OCI-LY3 (cell line): ENCODE data around the gene HEG1.

ENCODE experiments used
- H2AFZ ChIP-seq: fragments of 200-600, 300-600 bp; shearing (Covaris generic); 2 replicates; pipeline ENCODE4 v1.6.0; 2014; ENCODE audit warnings: antibody characterized with exemption, low read depth, low read length
- H3K27ac ChIP-seq: fragments of 200-600, 300-600 bp; sonication (generic); 2 replicates; pipeline ENCODE4 v1.5.1; 2014; ENCODE audit warnings: mild to moderate bottlenecking, low read length, moderate library complexity, mixed read lengths
- H3K27me3 ChIP-seq: fragments of 200-600, 300-600 bp; sonication (generic); 2 replicates; pipeline ENCODE4 v1.6.1; 2014; ENCODE audit warnings: low read depth, low read length, mixed read lengths
- H3K36me3 ChIP-seq: fragments of 200-600, 300-600 bp; sonication (generic); replicated peaks from 2 replicates; pipeline ENCODE3; 2014; ENCODE audit warnings: low read depth, low read length, mixed read lengths
- H3K4me1 ChIP-seq: fragments of 300-600, 200-600 bp; sonication (generic); 2 replicates; pipeline ENCODE4 v1.6.1; 2014; ENCODE audit warnings: low read length, mixed read lengths
- H3K4me2 ChIP-seq: fragments of 200-600, 300-600 bp; sonication (generic); 2 replicates; pipeline ENCODE4 v1.6.1; 2014; ENCODE audit warnings: low read length, mixed read lengths
- H3K4me3 ChIP-seq: fragments of 300-600, 200-600 bp; sonication (generic); 2 replicates; pipeline ENCODE4 v1.5.1; 2014; ENCODE audit warnings: antibody characterized with exemption, mild to moderate bottlenecking, low read length, moderate library complexity
- H3K79me2 ChIP-seq: fragments of 300-600, 200-600 bp; shearing (Covaris generic); 2 replicates; pipeline ENCODE4 v1.6.1; 2014; ENCODE audit warnings: mild to moderate bottlenecking, low read length, mixed read lengths
- H3K9ac ChIP-seq: fragments of 300-600, 200-600 bp; shearing (Covaris generic); 2 replicates; pipeline ENCODE4 v1.6.0; 2014; ENCODE audit warnings: mild to moderate bottlenecking, low read length, moderate library complexity
- H3K9me3 ChIP-seq: fragments of 200-600, 300-600 bp; shearing (Covaris generic); 2 replicates; pipeline ENCODE4 v1.6.1; 2014; ENCODE audit warnings: low read length, mixed read lengths; ENCODE audit not compliant: insufficient read depth
- H4K20me1 ChIP-seq: fragments of 200-600, 300-600 bp; sonication (generic); 2 replicates; pipeline ENCODE4 v1.6.1; 2016; ENCODE audit warnings: low read length, mixed read lengths; ENCODE audit not compliant: insufficient read depth
- EZH2phosphoT487 ChIP-seq: fragments of 200-600 bp; shearing (Covaris generic); IDR thresholded peaks from 2 replicates; pipeline ENCODE4 v1.6.1; 2018; ENCODE audit warnings: antibody characterized with exemption, mixed run types, low read depth
- TF ChIP-seq, protein P1 (sequence below): fragments of 200-600, 300-600 bp; sonication (generic); IDR thresholded peaks from 2 replicates; pipeline ENCODE4 v1.5.1; 2014; ENCODE audit warnings: antibody characterized with exemption, low read length, low read depth

The HEG1 gene

DNA sequence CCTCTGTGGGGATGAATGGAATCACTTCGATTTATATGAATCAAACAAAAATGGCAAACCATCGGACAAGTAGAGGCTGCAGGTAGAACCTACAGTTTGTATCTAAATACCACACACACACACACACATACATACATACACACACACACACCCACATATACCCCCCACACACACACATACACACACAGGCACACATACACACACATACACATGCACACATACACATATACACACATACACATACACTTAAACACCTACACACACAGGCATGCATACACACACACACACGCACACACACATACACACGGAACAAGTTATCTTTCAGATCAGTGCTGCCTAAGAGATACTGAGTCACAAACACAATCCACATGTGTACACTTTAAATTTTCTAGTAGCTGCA is 24.3 kb downstream of the HEG1 start:
- peaks cover 5% of the 10 kb centered on the region for H3K36me3 ChIP-seq
- no peaks in the 10 kb centered on the region for H4K20me1 ChIP-seq
- H3K27me3 ChIP-seq = peaks cover 9% of the 10 kb centered on the region
- H3K79me2 ChIP-seq = no peaks in the 10 kb centered on the region
- H3K4me3 ChIP-seq = no peak overlapping the region
- no peak overlapping the region for H3K4me2 ChIP-seq
- H3K9ac ChIP-seq = no peak overlapping the region
- peaks cover 4% of the 10 kb centered on the region for H3K4me1 ChIP-seq
- H3K27ac ChIP-seq = no peak overlapping the region
- no peak overlapping the region for H2AFZ ChIP-seq
- H3K9me3 ChIP-seq = peaks cover 18% of the 10 kb centered on the region
- TF ChIP-seq EZH2phosphoT487 = no peak
- TF ChIP-seq, protein P1, sequence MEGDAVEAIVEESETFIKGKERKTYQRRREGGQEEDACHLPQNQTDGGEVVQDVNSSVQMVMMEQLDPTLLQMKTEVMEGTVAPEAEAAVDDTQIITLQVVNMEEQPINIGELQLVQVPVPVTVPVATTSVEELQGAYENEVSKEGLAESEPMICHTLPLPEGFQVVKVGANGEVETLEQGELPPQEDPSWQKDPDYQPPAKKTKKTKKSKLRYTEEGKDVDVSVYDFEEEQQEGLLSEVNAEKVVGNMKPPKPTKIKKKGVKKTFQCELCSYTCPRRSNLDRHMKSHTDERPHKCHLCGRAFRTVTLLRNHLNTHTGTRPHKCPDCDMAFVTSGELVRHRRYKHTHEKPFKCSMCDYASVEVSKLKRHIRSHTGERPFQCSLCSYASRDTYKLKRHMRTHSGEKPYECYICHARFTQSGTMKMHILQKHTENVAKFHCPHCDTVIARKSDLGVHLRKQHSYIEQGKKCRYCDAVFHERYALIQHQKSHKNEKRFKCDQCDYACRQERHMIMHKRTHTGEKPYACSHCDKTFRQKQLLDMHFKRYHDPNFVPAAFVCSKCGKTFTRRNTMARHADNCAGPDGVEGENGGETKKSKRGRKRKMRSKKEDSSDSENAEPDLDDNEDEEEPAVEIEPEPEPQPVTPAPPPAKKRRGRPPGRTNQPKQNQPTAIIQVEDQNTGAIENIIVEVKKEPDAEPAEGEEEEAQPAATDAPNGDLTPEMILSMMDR = no peak

DNA sequence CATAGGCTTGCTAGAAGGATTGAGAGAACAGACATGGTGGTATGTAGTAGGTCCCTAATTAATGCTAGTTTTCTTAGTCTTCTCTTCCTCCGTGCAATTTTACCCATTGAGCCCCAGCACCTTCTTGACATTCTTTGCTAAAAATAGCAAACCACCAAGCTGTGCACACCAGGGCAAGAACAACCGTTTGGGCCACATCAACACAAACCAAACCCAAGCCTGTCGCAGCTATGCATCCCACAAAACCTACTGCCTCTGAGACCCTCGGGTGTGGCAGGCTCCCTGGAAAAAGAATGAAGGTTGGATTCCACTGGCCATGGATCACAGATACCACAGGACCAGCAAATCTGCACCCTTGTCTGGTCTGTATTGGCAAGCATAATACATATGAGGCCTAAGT is 27.1 kb downstream of the HEG1 start:
- H3K4me2 ChIP-seq = no peak overlapping the region
- peaks cover 18% of the 10 kb centered on the region; the same call in 1 of the 2 replicates for H3K27me3 ChIP-seq
- H3K27ac ChIP-seq = no peak overlapping the region

DNA sequence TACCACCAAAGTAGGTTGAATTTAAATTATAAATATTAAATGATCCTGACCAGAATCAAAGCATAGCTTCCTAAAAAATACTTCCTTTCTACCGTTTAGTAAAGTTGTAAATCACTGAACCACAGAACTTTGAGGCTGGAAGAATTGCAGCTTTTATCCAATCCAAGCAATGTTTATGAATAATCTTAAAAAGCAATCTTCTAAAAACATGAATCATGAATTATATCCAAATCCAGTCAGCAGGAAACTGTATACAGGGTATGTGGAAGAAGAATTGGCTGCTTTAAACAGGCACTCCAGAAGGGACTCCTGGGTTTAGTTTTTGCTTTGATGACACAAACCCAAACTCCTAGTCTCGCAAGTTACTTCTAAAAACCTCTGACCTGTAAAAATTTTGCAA is 30.2 kb downstream of the HEG1 start:
- Histone ChIP-seq H3K79me2 (no peaks in the 10 kb centered on the region), H3K27ac (no peak overlapping the region), H3K4me1 (no peaks in the 10 kb centered on the region), H3K27me3 (peaks cover 18% of the 10 kb centered on the region; the same call in 1 of the 2 replicates), H3K4me3 (no peak overlapping the region), H2AFZ (no peak overlapping the region), H3K9me3 (no peaks in the 10 kb centered on the region), H3K4me2 (no peak overlapping the region), H3K36me3 (no peaks in the 10 kb centered on the region), H4K20me1 (no peaks in the 10 kb centered on the region), H3K9ac (no peak overlapping the region)
- TF ChIP-seq, protein P1 = no peak
- no peak for TF ChIP-seq EZH2phosphoT487

More for the DNA sequence above, 27.1 kb downstream of the HEG1 start:
- Histone ChIP-seq H3K36me3 (no peaks in the 10 kb centered on the region), H2AFZ (no peak overlapping the region), H3K4me1 (no peaks in the 10 kb centered on the region), H3K79me2 (no peaks in the 10 kb centered on the region), H4K20me1 (no peaks in the 10 kb centered on the region), H3K9me3 (0 out of 2 replicates have a peak, but pooled peaks cover 5% of the 10 kb centered on the region), H3K9ac (no peak overlapping the region), H3K4me3 (no peak overlapping the region)
- TF ChIP-seq, protein P1 = no peak
- no peak for TF ChIP-seq EZH2phosphoT487

DNA sequence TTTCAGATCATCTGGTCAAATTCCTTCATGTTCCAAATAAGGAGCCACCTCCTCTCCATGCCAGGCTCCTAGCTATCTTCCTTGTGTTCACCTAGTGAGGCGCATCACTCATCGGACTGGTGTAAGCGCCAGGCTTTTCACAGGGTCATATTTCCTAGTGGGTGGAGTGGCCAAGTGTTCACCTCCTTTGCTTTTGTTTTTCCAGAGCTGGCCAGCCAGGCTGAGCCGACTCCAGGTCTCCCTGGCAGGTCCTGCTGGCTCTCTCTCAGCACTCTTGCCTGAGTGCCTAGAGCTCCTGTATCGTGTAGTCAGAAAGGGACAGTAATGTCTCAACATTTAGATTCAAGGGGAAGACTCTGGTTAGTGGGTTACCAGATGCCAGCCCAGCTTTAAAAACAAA is 31.0 kb downstream of the HEG1 start:
- no peak overlapping the region for H2AFZ ChIP-seq
- H3K4me1 ChIP-seq = no peaks in the 10 kb centered on the region
- H3K79me2 ChIP-seq = no peaks in the 10 kb centered on the region
- no peak overlapping the region for H3K4me2 ChIP-seq
- H3K27me3 ChIP-seq = peaks cover 16% of the 10 kb centered on the region; the same call in 1 of the 2 replicates
- H3K9ac ChIP-seq = no peak overlapping the region
- H4K20me1 ChIP-seq = no peaks in the 10 kb centered on the region
- no peaks in the 10 kb centered on the region for H3K9me3 ChIP-seq
- no peak overlapping the region for H3K27ac ChIP-seq
- TF ChIP-seq, protein P1 = no peak
- TF ChIP-seq EZH2phosphoT487 = no peak
- H3K36me3 ChIP-seq = no peaks in the 10 kb centered on the region
- H3K4me3 ChIP-seq = no peak overlapping the region
